HUES48 (cell line): ENCODE measurements around the gene ARIH2.

Source experiments
- H3K27ac ChIP-seq: one replicate; pipeline ENCODE4 v1.7.0; 2013; ENCODE audit warnings: low read depth, low read length, inconsistent platforms
- H3K27me3 ChIP-seq: 2 replicates; pipeline ENCODE4 v1.6.1; 2013; ENCODE audit warnings: mild to moderate bottlenecking, low read length; ENCODE audit not compliant: control insufficient read depth, insufficient read depth
- H3K36me3 ChIP-seq: 2 replicates; pipeline ENCODE4 v1.6.1; 2013; ENCODE audit warnings: low read length; ENCODE audit not compliant: control insufficient read depth, insufficient read depth
- H3K4me1 ChIP-seq: 2 replicates; pipeline ENCODE4 v1.6.1; 2013; ENCODE audit warnings: mild to moderate bottlenecking, low read length; ENCODE audit not compliant: control insufficient read depth, insufficient read depth
- H3K4me3 ChIP-seq: 2 replicates; pipeline ENCODE4 v1.5.1; 2013; ENCODE audit warnings: mild to moderate bottlenecking, low read depth, low read length
- H3K9ac ChIP-seq: 2 replicates; pipeline ENCODE4 v1.6.1; 2013; ENCODE audit warnings: mild to moderate bottlenecking, low read depth, low read length, moderate library complexity
- H3K9me3 ChIP-seq: 2 replicates; pipeline ENCODE4 v1.6.1; 2013; ENCODE audit warnings: low read length; ENCODE audit not compliant: control insufficient read depth, insufficient read depth

The ARIH2 gene

GRCh38 chr3:49021213-49021812, 102.7 kb downstream of the ARIH2 start:
- peaks cover 37% of the 10 kb centered on the region for H3K36me3 ChIP-seq
- peak overlapping the region; percentile 98 for H3K27ac ChIP-seq
- peaks cover 17% of the 10 kb centered on the region for H3K4me1 ChIP-seq
- H3K9ac ChIP-seq, result peak overlapping the region; percentile 91
- peak overlapping the region; percentile 90 for H3K4me3 ChIP-seq
- no peaks in the 10 kb centered on the region for H3K27me3 ChIP-seq
- H3K9me3 ChIP-seq, result no peaks in the 10 kb centered on the region

GRCh38 chr3:49021813-49022687, 103.4 kb downstream of the ARIH2 start, which contains the start of gene NDUFAF3:
NDUFAF3 (plus strand) TSS chr3:49022121; CDS start chr3:49022145, 24 bp downstream.
- Histone ChIP-seq H3K27me3 (no peaks in the 10 kb centered on the region), H3K4me3 (peak within 1 kb of the TSS; percentile 90), H3K36me3 (peaks cover 42% of the 10 kb centered on the region), H3K27ac (peak within 1 kb of the TSS; percentile 98), H3K9ac (peak within 1 kb of the TSS; percentile 91), H3K9me3 (no peaks in the 10 kb centered on the region), H3K4me1 (peaks cover 16% of the 10 kb centered on the region)

GRCh38 chr3:49022688-49023171, 104.1 kb downstream of the ARIH2 start:
- peak overlapping the region; percentile 90 for H3K4me3 ChIP-seq
- peak overlapping the region; percentile 98 for H3K27ac ChIP-seq
- H3K36me3 ChIP-seq, result peaks cover 48% of the 10 kb centered on the region
- H3K27me3 ChIP-seq, result no peaks in the 10 kb centered on the region
- peaks cover 11% of the 10 kb centered on the region for H3K4me1 ChIP-seq
- H3K9ac ChIP-seq, result peak overlapping the region; percentile 91
- H3K9me3 ChIP-seq, result no peaks in the 10 kb centered on the region

GRCh38 chr3:49023775-49024174, 105.1 kb downstream of the ARIH2 start:
- H3K36me3 ChIP-seq, result peaks cover 55% of the 10 kb centered on the region

GRCh38 chr3:49024449-49024848, 105.8 kb downstream of the ARIH2 start:
- peaks cover 20% of the 10 kb centered on the region for H3K4me1 ChIP-seq
- peaks cover 55% of the 10 kb centered on the region for H3K36me3 ChIP-seq
- H3K9ac ChIP-seq, result no peak overlapping the region
- no peaks in the 10 kb centered on the region for H3K27me3 ChIP-seq
- no peak overlapping the region for H3K4me3 ChIP-seq
- no peak overlapping the region for H3K27ac ChIP-seq
- H3K9me3 ChIP-seq, result no peaks in the 10 kb centered on the region

More at GRCh38 chr3:49023775-49024174, 105.1 kb downstream of the ARIH2 start:
- no peak overlapping the region for H3K4me3 ChIP-seq
- H3K9ac ChIP-seq, result no peak overlapping the region
- no peaks in the 10 kb centered on the region for H3K27me3 ChIP-seq
- peaks cover 19% of the 10 kb centered on the region for H3K4me1 ChIP-seq
- H3K27ac ChIP-seq, result no peak overlapping the region
- H3K9me3 ChIP-seq, result no peaks in the 10 kb centered on the region

- Histone ChIP-seq H3K9ac (no peak overlapping the region), H3K27ac (no peak overlapping the region), H3K4me1 (peaks cover 15% of the 10 kb centered on the region)
These were observed 106.6 kb downstream of the ARIH2 start for GRCh38 chr3:49025005-49025792.

GRCh38 chr3:49025793-49026520, 107.3 kb downstream of the ARIH2 start:
- Histone ChIP-seq H3K27ac (no peak overlapping the region), H3K27me3 (no peaks in the 10 kb centered on the region), H3K36me3 (peaks cover 63% of the 10 kb centered on the region), H3K9ac (no peak overlapping the region), H3K4me3 (no peak overlapping the region), H3K9me3 (no peaks in the 10 kb centered on the region), H3K4me1 (peaks cover 13% of the 10 kb centered on the region)

More at GRCh38 chr3:49025005-49025792, 106.6 kb downstream of the ARIH2 start:
- no peaks in the 10 kb centered on the region for H3K9me3 ChIP-seq
- H3K4me3 ChIP-seq, result no peak overlapping the region
- H3K36me3 ChIP-seq, result peaks cover 56% of the 10 kb centered on the region
- H3K27me3 ChIP-seq, result no peaks in the 10 kb centered on the region

- Histone ChIP-seq H3K27me3 (no peaks in the 10 kb centered on the region), H3K4me1 (peaks cover 13% of the 10 kb centered on the region), H3K4me3 (no peak overlapping the region), H3K36me3 (peaks cover 68% of the 10 kb centered on the region), H3K27ac (no peak overlapping the region), H3K9me3 (no peaks in the 10 kb centered on the region), H3K9ac (no peak overlapping the region)
These were observed 107.9 kb downstream of the ARIH2 start for GRCh38 chr3:49026536-49026935.

GRCh38 chr3:49027634-49028033, 109.0 kb downstream of the ARIH2 start:
- Histone ChIP-seq H3K27ac (no peak overlapping the region), H3K36me3 (peaks cover 79% of the 10 kb centered on the region), H3K4me1 (peaks cover 13% of the 10 kb centered on the region), H3K9ac (no peak overlapping the region), H3K9me3 (no peaks in the 10 kb centered on the region), H3K27me3 (no peaks in the 10 kb centered on the region), H3K4me3 (no peak overlapping the region)

- Histone ChIP-seq H3K27ac (peak overlapping the region; percentile 89), H3K9me3 (no peaks in the 10 kb centered on the region), H3K9ac (peak overlapping the region; percentile 86; the same call in 1 of the 2 replicates), H3K4me1 (peaks cover 9% of the 10 kb centered on the region), H3K4me3 (peak overlapping the region; percentile 81), H3K36me3 (peaks cover 80% of the 10 kb centered on the region), H3K27me3 (no peaks in the 10 kb centered on the region)
These were observed 109.6 kb downstream of the ARIH2 start for GRCh38 chr3:49028298-49028672.
